Tibial artery (tissue), 4 donors: Measurements from ENCODE around the gene APOBEC3B.
A peak's percentile ranks its signal among the peaks of the same experiment; 100 is the strongest.
"Not testable (repeated sequence)": the region's sequence is repeated elsewhere in the genome, so short reads cannot be mapped to it uniquely, and the experiment has no call there.

ENCODE experiments used
- DNase-seq, 2 donors: peaks; one replicate each; pipeline ENCODE4 v3.0.0-alpha.2; 2019
- H3K27ac ChIP-seq, 2 donors: fragments of 200-600 bp; sonication (generic) in 1 of 2; 1 replicate in 1 of 2; 2 replicates in 1 of 2; pipeline ENCODE4 v1.5.1; 2018 to 2019; ENCODE audit warnings: mild to moderate bottlenecking in 1 of 2
- H3K27me3 ChIP-seq, 2 donors: fragments of 200-600 bp; sonication (generic) in 1 of 2; one replicate each; pipeline versions ENCODE4 v1.5.1 to v1.6.0; 2016 to 2019
- H3K36me3 ChIP-seq, 3 donors: fragments of 200-600 bp; sonication (generic) in 2 of 3; one replicate each; pipeline ENCODE4 v1.5.1; 2016 to 2019; ENCODE audit warnings: mild to moderate bottlenecking in 2 of 3
- H3K4me1 ChIP-seq, 4 donors: fragments of 200-600 bp; sonication (generic) in 2 of 4; 1 replicate in 3 of 4; 2 replicates in 1 of 4; pipeline ENCODE4 v1.5.1; 2016 to 2019
- H3K4me3 ChIP-seq, 2 donors: fragments of 200-600 bp; sonication (generic) in 1 of 2; 1 replicate in 1 of 2; 2 replicates in 1 of 2; pipeline ENCODE4 v1.5.1; 2018 to 2019; ENCODE audit warnings: mild to moderate bottlenecking in 2 of 2
- H3K9me3 ChIP-seq, 3 donors: fragments of 200-600 bp; sonication (generic) in 1 of 3; one replicate each; pipeline ENCODE4 v1.5.1; 2016 to 2019
- CTCF ChIP-seq, 2 experiments: fragments of 200-600 bp in 1 of 2; fragments of 450-650 bp in 1 of 2; IDR thresholded peaks; one replicate each; pipeline ENCODE4 v1.5.1; 2017 to 2019; ENCODE audit warnings: antibody characterized with exemption in 2 of 2, mild to moderate bottlenecking in 1 of 2, moderate library complexity in 1 of 2
- intact Hi-C: fragments of 100-400 bp; cut with DNase I; formaldehyde crosslinking; loops from one replicate; pipeline ENCODE4 v1.15.0; 2023; ENCODE audit warnings: low total_unique reads

APOBEC3B gene

GRCh38 chr22:39010946-39011345, 28.8 kb downstream of the APOBEC3B start:
- TF ChIP-seq CTCF (IDR thresholded peaks at IDR 0.05) = no peak

GRCh38 chr22:39012533-39013511, 30.7 kb downstream of the APOBEC3B start:
- Histone ChIP-seq H3K4me3 (no peak overlapping the region), H3K4me1 (peaks cover 0 to 18% (median 10%) of the 10 kb centered on the region in 4 donors), H3K27ac (no peak overlapping the region), H3K36me3 (no peaks in the 10 kb centered on the region), H3K27me3 (no peaks in the 10 kb centered on the region), H3K9me3 (no peaks in the 10 kb centered on the region)
- no peak for DNase-seq
- intact Hi-C loops = no loop called here
- no peak for TF ChIP-seq CTCF (IDR thresholded peaks at IDR 0.05)

More at GRCh38 chr22:39010946-39011345, 28.8 kb downstream of the APOBEC3B start:
- no peak overlapping the region for H3K4me3 ChIP-seq
- H3K27me3 ChIP-seq = no peaks in the 10 kb centered on the region
- intact Hi-C loops = no loop called here
- H3K4me1 ChIP-seq = peaks cover 0 to 18% (median 10%) of the 10 kb centered on the region in 4 donors
- no peaks in the 10 kb centered on the region for H3K36me3 ChIP-seq
- H3K27ac ChIP-seq = no peak overlapping the region
- H3K9me3 ChIP-seq = no peaks in the 10 kb centered on the region
- DNase-seq = no peak

DNA sequence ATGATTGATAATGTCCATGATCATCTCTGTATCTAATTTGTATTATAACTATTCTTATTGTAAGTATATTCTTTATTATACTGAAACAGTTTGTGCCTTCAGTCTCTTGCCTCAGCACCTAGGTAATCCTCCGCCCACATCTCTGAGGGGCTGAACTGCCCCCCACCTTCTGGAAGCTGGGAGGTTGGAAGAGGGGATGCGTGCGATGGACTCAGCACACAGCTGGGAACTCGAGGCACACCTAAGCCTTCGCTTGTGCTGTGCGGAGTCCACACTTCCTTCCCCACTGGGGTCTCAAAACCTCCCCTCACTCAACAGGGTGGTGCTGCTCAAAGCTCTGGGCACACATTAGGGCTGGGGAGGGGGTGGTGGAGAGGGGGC, 31.4 kb downstream of the APOBEC3B start:
- H3K27me3 ChIP-seq, DNase-seq, intact Hi-C loops, H3K9me3 ChIP-seq, H3K36me3 ChIP-seq: not testable (repeated sequence)
- peak overlapping the region in 1 of 2 donors; percentile 63 for H3K27ac ChIP-seq
- H3K4me1 ChIP-seq = peaks cover 0 to 18% (median 10%) of the 10 kb centered on the region in 4 donors
- H3K4me3 ChIP-seq = peak overlapping the region; percentile 52

DNA sequence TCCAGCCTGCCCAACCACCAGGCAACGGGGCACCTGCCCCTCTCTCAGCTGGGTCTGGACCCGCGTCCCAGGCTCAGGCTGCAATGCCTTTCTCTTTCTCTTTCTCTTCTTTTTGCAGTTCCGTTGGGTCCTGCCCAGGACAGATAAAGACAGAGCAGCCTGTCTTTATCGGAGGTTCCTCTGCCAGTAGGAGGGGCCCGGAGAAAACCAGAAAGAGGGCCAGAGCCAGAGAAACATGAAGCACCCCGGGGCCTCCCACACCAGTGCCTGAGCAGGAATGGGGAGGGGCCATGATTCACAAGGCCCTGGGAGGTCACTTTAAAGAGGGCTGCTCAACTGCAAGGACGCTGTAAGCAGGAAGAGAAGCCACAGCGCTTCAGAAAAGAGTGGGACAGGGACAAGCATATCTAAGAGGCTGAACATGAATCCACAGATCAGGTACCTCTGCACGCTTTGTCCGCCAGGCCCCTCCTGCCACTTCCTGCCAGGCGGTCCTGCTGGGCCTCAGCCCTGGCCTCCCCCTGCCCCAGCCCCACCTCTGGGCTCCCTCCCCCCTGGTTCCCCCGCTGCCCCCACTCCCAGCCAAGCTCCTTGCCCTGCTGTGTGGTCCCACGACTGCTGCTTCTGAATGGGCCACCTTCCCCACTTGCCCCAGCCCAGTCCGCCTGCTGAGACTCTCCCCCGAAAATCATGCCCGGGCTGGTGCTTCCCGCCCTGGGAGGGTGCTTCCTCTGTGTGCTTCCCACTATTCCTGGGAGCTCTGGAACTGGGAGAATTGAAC, 32.0 kb downstream of the APOBEC3B start, which contains the start of gene APOBEC3C:
Gene APOBEC3C, plus strand, starts transcription at position 316 of the 781 bp plus-strand sequence. Its CDS starts 106 bp downstream, at position 422.
- Histone ChIP-seq H3K27me3 (no peaks in the 10 kb centered on the region), H3K36me3 (no peaks in the 10 kb centered on the region), H3K9me3 (no peaks in the 10 kb centered on the region), H3K4me3 (peak within 1 kb of the TSS; percentile 52), H3K4me1 (peaks cover 0 to 18% (median 10%) of the 10 kb centered on the region in 4 donors), H3K27ac (peak within 1 kb of the TSS; percentile 63 to 68)
- intact Hi-C loops = no loop called here
- TF ChIP-seq CTCF (IDR thresholded peaks at IDR 0.05) = no peak
- DNase-seq = peak; percentile 88 to 89

- intact Hi-C loops, H3K9me3 ChIP-seq, H3K27me3 ChIP-seq, DNase-seq, H3K36me3 ChIP-seq: not testable (repeated sequence)
- Histone ChIP-seq H3K27ac (peak overlapping the region in 1 of 2 donors; percentile 63), H3K4me3 (peak overlapping the region; percentile 52), H3K4me1 (peaks cover 0 to 18% (median 10%) of the 10 kb centered on the region in 4 donors)
Measured at GRCh38 chr22:39014723-39015121, 32.6 kb downstream of the APOBEC3B start.

- intact Hi-C loops = no loop called here
- no peaks in the 10 kb centered on the region for H3K36me3 ChIP-seq
- DNase-seq = no peak
- no peaks in the 10 kb centered on the region for H3K27me3 ChIP-seq
- H3K4me1 ChIP-seq = peaks cover 0 to 29% (median 18%) of the 10 kb centered on the region in 4 donors
- TF ChIP-seq CTCF (IDR thresholded peaks at IDR 0.05) = no peak
- no peaks in the 10 kb centered on the region for H3K9me3 ChIP-seq
- H3K4me3 ChIP-seq = no peak overlapping the region
- no peak overlapping the region for H3K27ac ChIP-seq
Measured at GRCh38 chr22:39016592-39016991, 34.4 kb downstream of the APOBEC3B start.
